GM19455 (cell line): Measurements from ENCODE around the gene ADAM11.
"Not testable (repeated sequence)": the region's sequence is repeated elsewhere in the genome, so short reads cannot be mapped to it uniquely, and the experiment has no call there.

Experiments
- ATAC-seq: cut with Tn5 transposase; IDR thresholded peaks from one replicate; pipeline ENCODE4 v1.9.1; 2021; ENCODE audit not compliant: unreplicated experiment

Gene ADAM11

GRCh38 chr17:44758414-44759085 lies at the start of gene ADAM11:
TSS of gene ADAM11 (plus strand) at chr17:44758988. CDS start at chr17:44759200, 212 bp downstream.
- ATAC-seq: no peak

- no peak for ATAC-seq
Measured at GRCh38 chr17:44719444-44719843, 39.3 kb upstream of the ADAM11 start.

GRCh38 chr17:44722254-44722653 lies 36.5 kb upstream of the ADAM11 start:
- no peak for ATAC-seq

DNA sequence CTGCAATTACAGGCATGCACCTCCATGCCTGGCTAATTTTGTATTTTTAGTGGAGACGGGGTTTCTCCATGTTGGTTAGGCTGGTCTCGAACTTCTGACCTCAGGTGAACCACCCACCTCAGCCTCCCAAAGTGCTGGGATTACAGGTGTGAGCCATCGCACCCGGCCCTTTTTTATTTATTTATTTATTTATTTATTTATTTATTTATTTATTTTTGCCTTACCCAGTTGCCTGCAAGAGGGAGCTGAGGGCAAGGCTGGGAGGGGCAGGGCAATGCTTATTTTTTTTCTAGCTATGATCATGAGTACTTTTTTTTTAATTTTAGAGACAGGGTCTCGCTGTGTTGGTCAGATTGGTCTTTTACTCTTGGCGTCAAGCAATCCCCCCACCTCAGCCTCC lies 32.7 kb upstream of the ADAM11 start:
- not testable (repeated sequence) for ATAC-seq

DNA sequence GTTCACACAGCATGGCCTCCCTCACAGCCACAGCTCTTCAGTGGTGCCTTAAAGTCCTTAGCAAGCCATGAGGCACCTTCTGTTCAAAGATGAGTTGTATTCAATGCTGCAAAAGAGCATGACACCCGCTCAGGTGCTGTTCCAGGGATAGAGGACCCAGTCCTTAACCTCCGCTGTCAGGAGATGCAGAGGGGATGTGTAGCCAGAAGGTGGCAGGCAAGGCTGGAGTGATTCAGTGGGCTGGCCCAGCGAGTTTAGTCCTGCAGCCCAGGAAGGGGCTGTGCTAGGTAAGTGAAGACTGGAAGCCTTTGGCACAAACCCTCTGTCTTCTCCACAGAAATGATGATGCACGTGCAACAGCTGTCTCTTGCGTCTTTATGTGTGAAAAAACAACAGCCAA lies 25.0 kb upstream of the ADAM11 start:
- no peak for ATAC-seq

- ATAC-seq: no peak
Measured at GRCh38 chr17:44734272-44734671, 24.5 kb upstream of the ADAM11 start.

- no peak for ATAC-seq
Measured at GRCh38 chr17:44736551-44737240, 22.1 kb upstream of the ADAM11 start.

- ATAC-seq: no peak
Measured at GRCh38 chr17:44738214-44738906, 20.4 kb upstream of the ADAM11 start.

GRCh38 chr17:44741316-44741715 lies 17.5 kb upstream of the ADAM11 start:
- no peak for ATAC-seq

DNA sequence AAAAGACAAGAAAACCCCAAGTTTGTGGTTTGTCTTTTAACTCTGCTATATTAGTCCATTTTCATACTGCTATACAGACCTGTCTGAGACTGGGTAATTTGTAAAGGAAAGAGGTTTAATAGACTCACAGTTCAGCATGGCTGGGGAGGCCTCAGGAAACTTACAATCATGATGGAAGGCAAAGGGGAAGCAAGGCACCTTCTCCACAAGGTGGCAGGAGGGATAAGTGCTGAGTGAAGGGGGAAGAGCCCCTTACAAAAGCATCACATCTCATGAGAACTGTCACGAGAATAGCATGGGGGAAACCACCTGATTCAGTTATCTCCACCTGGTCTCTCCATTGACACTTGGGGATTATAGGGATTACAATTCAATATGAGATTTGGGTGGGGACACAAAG lies 13.5 kb upstream of the ADAM11 start:
- ATAC-seq: no peak

GRCh38 chr17:44745738-44746137 lies 13.1 kb upstream of the ADAM11 start:
- not testable (repeated sequence) for ATAC-seq

DNA sequence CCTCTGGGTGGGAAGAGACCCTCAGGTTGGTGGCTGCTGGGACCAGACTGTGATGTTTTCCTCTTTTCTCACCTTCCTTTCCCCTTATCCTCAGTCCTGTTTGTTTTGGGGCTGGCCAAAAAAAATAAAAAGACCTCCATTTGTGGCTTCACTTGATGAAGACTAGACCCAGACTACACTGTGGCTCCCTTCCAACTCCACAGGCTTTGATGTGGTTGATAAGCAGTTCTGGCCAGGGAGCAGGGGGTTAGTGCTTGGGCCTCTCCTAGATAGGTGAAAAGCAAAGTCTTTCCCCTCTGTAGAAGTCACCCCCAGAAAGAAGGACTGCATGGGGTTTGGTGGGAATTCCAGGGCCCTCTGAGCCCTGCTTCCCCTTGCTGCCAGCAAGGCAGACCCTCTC lies 11.2 kb upstream of the ADAM11 start:
- no peak for ATAC-seq

DNA sequence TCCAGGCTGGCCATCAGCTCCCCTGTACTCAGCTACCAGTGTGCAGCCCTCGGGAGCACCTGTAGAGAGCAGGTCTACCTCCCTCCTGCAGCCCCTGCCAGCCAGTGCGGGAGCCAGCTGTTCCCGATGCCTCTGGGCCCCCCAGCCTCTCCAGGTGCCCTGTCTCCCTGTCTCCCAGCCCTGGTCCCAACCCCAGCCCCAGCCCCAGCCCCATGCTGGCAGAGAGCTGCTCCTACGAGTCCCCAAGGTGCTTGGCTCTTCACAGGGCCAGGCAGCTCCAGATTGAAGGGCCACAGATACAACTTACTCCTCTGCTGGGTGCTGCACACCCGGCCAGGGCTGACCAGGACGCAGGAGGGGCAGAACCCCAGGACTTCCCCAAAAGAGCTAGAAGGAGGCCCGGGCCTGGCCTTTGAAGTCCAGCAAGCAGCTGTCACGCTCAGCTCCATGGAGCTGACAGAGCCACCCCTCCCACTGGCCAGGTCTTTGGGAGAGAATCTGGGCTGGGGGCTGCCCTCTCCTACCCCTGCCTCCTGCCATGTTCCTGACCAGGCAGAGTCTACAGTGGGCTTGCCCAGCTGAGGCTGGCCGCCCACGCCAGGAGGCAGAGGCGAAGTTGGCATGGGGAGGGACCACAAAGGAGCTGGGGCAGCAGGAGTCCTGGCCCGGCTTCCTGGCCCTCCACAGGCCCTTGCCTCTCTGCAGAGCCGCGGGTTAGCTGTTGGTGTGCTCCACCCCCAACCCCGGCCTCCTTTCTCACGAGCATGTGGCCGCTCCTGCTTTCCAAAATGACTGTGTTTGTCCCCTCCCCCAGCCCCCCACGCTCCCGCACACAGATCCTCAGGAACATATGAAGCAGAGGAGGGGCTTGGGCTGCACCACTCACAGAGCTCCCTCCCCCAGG lies 9.5 kb upstream of the ADAM11 start:
- ATAC-seq: no peak

DNA sequence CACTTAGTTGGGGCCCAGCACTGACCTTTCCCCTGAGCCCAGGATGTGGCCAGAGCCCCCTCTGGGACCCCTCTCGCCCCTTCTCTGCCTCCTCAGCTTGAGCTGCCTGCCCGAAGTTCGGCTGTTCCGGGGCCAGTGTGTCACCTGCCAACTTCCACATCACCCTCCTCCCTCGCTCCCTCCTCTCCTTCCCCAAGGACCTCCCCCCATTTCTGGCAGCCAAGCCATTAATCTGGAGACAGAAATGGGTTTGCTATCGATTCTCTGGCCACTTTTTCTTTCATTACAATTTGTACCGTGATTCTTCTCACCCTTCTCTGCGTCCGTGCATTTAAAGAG lies 8.8 kb upstream of the ADAM11 start:
- ATAC-seq: no peak

- ATAC-seq: no peak
Measured at GRCh38 chr17:44751331-44751730, 7.5 kb upstream of the ADAM11 start.

DNA sequence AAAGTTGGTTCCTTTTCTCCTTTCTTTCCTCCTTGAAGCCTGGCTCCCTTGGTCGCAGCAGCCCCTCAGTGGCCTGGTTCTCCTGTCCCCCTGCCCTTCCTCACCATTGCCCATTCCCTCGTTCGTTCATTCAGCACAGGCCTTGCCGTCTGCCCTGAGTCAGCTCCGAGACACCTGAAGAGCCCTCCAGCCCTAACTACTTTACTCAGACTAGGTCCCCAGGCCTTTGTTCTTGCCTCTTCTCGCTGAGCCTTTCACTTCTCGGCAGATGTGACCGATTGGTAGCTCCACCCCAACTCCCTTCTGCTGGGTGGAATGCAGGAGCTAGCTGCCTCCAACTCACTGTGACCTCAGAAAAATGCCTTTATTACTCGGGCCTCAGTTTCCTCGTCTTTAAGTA lies 7.0 kb upstream of the ADAM11 start:
- no peak for ATAC-seq

DNA sequence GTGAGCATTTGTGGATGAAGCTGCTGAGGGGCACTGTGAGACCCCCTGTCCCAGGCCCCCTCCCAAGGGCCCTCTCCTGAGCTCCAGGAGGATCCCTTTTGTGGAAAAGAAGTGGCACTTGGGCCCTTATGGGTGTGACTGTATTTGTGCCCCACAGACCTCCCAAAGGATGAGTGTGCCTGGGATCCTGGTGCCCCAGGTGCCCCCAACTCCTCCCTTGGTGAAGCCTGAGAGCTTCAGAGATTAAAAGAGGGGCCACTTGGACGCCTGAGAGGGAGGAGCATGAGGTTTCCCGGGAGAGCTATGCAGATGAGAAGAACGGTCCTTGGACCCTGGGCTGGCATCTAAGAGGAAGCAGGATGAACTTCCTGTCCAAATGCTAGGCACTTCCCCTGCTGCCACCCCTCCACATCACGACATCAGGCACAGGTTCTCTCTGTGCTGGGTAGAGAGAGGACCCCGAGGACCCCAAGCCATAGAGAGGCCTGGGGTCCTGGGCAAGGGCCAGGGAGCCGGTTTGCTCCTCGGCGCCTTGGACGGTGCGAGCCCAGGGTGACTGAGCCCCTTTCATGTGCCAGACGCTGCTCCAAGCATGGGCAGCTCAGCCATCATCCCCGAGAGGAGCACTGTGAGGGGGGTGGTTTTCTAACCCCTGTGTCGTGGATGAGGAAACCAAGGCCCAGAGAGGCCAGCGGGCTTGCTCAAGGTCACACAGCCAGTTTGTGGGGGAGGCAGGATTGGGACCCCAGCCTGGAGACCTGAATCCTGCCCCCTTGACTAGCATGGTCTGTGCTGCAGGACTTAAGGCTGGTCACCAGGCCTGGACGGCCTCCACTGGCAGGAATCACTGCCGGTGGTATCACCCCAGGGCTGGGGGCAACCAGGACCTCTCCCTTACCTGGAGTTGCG lies 5.6 kb upstream of the ADAM11 start:
- no peak for ATAC-seq

DNA sequence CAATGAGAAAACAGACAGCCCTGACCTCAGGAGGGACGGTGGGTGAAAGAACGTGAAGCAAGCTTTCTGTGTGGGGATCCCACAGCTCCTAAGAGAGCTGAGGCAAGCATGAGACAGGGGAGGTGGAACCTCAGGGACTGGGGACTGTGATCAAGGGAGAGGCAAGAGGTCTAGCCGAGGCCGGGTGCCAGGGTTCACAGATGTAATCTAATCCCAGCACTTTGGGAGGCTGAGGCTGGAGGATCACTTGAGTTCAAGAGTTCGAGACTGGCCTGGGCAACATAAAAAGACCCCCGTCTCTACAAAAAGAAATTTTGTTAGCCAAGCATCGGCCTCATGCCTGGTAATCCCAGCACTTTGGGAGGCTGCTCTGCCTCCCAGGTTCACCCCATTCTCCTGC lies 4.5 kb upstream of the ADAM11 start:
- ATAC-seq: no peak

DNA sequence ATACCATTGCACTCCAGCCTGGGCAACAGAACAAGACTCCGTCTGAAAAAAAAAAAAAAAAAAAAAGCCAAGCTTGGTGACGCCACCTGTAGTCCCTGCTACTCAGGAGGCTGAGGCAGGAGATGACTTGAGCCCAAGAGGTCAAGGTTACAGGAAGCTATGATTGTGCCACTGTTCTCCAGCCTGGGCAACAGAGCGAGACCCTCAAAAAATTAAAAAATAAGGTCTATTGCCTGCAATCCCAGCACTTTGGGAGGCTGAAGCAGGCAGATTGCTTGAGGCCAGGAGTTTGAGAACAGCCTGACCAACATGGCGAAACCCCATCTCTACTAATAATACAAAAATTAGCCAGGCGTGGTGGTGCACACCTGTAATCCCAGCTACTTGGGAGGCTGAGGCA lies 3.6 kb upstream of the ADAM11 start:
- ATAC-seq: not testable (repeated sequence)
